ENCODE results near the gene TAF7. TPM values are rescaled to one million over a fixed set of nuclear protein-coding genes. Genes with fewer than 3 reads are reported as not detected.
"Not testable (repeated sequence)": the region's sequence is repeated elsewhere in the genome, so short reads cannot be mapped to it uniquely, and the experiment has no call there.

Gene TAF7
- total RNA-seq, 1 donor from 2014 or later = 97.2 TPM

GRCh38 chr5:141342773-141343172, 22.2 kb upstream of the TAF7 start:
- H3K4me1 Mint-ChIP-seq = no peaks in the 10 kb centered on the region
- H3K27ac Mint-ChIP-seq = no peak overlapping the region
- no peak overlapping the region for H3K4me3 Mint-ChIP-seq
- H3K36me3 Mint-ChIP-seq = peaks cover 15% of the 10 kb centered on the region
- H3K27me3 Mint-ChIP-seq (ENCODE audit: low read depth) = no peaks in the 10 kb centered on the region
- peaks cover 60% of the 10 kb centered on the region for H3K9me3 Mint-ChIP-seq
- DNase-seq (ENCODE audit: low spot score in 2 of 2, unreplicated experiment in 2 of 2) = no peak
- no peak for TF ChIP-seq CTCF (IDR thresholded peaks at IDR 0.05; ENCODE audit: unreplicated experiment)

GRCh38 chr5:141340781-141341354, 20.3 kb upstream of the TAF7 start:
- H3K27me3 Mint-ChIP-seq (ENCODE audit: low read depth); H3K27ac Mint-ChIP-seq; H3K4me3 Mint-ChIP-seq; H3K4me1 Mint-ChIP-seq; DNase-seq (ENCODE audit: low spot score in 2 of 2, unreplicated experiment in 2 of 2): not testable (repeated sequence)
- Mint-ChIP-seq H3K9me3 (peaks cover 68% of the 10 kb centered on the region), H3K36me3 (peaks cover 15% of the 10 kb centered on the region)

GRCh38 chr5:141338538-141339306, 18.1 kb upstream of the TAF7 start, which contains the start of gene PCDHGA2:
PCDHGA2 (plus strand) TSS chr5:141338760.
- H3K4me1 Mint-ChIP-seq = no peaks in the 10 kb centered on the region
- H3K9me3 Mint-ChIP-seq = peaks cover 75% of the 10 kb centered on the region
- no peak within 1 kb of the TSS for H3K27ac Mint-ChIP-seq

GRCh38 chr5:141332571-141332970, 12.0 kb upstream of the TAF7 start:
- not testable (repeated sequence) for H3K27ac Mint-ChIP-seq; H3K36me3 Mint-ChIP-seq; H3K4me1 Mint-ChIP-seq; DNase-seq (ENCODE audit: low spot score in 2 of 2, unreplicated experiment in 2 of 2); H3K4me3 Mint-ChIP-seq; H3K27me3 Mint-ChIP-seq (ENCODE audit: low read depth)
- peaks cover 70% of the 10 kb centered on the region for H3K9me3 Mint-ChIP-seq

More at GRCh38 chr5:141338538-141339306, 18.1 kb upstream of the TAF7 start, which contains the start of gene PCDHGA2:
- no peak for TF ChIP-seq CTCF (IDR thresholded peaks at IDR 0.05; ENCODE audit: unreplicated experiment)
- Mint-ChIP-seq H3K36me3 (peaks cover 10% of the 10 kb centered on the region), H3K4me3 (no peak within 1 kb of the TSS), H3K27me3 (ENCODE audit: low read depth) (no peaks in the 10 kb centered on the region)
- no peak for DNase-seq (ENCODE audit: low spot score in 2 of 2, unreplicated experiment in 2 of 2)

GRCh38 chr5:141330299-141331080, 9.9 kb upstream of the TAF7 start, which contains the start of gene PCDHGA1:
PCDHGA1 (plus strand) TSS chr5:141330514.
- TF ChIP-seq CTCF (IDR thresholded peaks at IDR 0.05; ENCODE audit: unreplicated experiment) = no peak

GRCh38 chr5:141328231-141328630, 7.6 kb upstream of the TAF7 start:
- no peak for TF ChIP-seq CTCF (IDR thresholded peaks at IDR 0.05; ENCODE audit: unreplicated experiment)
- H3K27me3 Mint-ChIP-seq (ENCODE audit: low read depth) = no peaks in the 10 kb centered on the region
- H3K36me3 Mint-ChIP-seq = peaks cover 6% of the 10 kb centered on the region
- no peak overlapping the region for H3K4me3 Mint-ChIP-seq
- peaks cover 58% of the 10 kb centered on the region for H3K9me3 Mint-ChIP-seq
- DNase-seq (ENCODE audit: low spot score in 2 of 2, unreplicated experiment in 2 of 2) = no peak
- H3K4me1 Mint-ChIP-seq = no peaks in the 10 kb centered on the region
- H3K27ac Mint-ChIP-seq = no peak overlapping the region

More at GRCh38 chr5:141330299-141331080, 9.9 kb upstream of the TAF7 start, which contains the start of gene PCDHGA1:
- Mint-ChIP-seq H3K27me3 (ENCODE audit: low read depth) (no peaks in the 10 kb centered on the region), H3K9me3 (peaks cover 68% of the 10 kb centered on the region), H3K4me3 (no peak within 1 kb of the TSS), H3K36me3 (peaks cover 8% of the 10 kb centered on the region), H3K4me1 (no peaks in the 10 kb centered on the region), H3K27ac (no peak within 1 kb of the TSS)
- DNase-seq (ENCODE audit: low spot score in 2 of 2, unreplicated experiment in 2 of 2) = no peak
